ENCODE measurements around the gene AUTS2.

The AUTS2 gene

GRCh38 chr7:70557338-70557737, 959.1 kb downstream of the AUTS2 start:
- no peak for DNase-seq (ENCODE audit: low spot score)

- DNase-seq (ENCODE audit: low spot score): no peak
These were observed 961.5 kb downstream of the AUTS2 start for GRCh38 chr7:70559815-70560214.

- DNase-seq (ENCODE audit: low spot score): no peak
These were observed 965.7 kb downstream of the AUTS2 start for GRCh38 chr7:70563960-70564359.

GRCh38 chr7:70565721-70566370, 967.6 kb downstream of the AUTS2 start:
- DNase-seq (ENCODE audit: low spot score): no peak

- DNase-seq (ENCODE audit: low spot score): no peak
These were observed 968.4 kb downstream of the AUTS2 start for GRCh38 chr7:70566671-70567070.

- DNase-seq (ENCODE audit: low spot score): no peak
These were observed 970.5 kb downstream of the AUTS2 start for GRCh38 chr7:70568674-70569334.

GRCh38 chr7:70569335-70569819, 971.1 kb downstream of the AUTS2 start:
- no peak for DNase-seq (ENCODE audit: low spot score)

GRCh38 chr7:70570029-70570428, 971.8 kb downstream of the AUTS2 start:
- no peak for DNase-seq (ENCODE audit: low spot score)

- no peak for DNase-seq (ENCODE audit: low spot score)
These were observed 972.7 kb downstream of the AUTS2 start for GRCh38 chr7:70570961-70571360.

GRCh38 chr7:70571403-70571934, 973.2 kb downstream of the AUTS2 start:
- DNase-seq (ENCODE audit: low spot score): no peak

GRCh38 chr7:70571961-70572360, 973.7 kb downstream of the AUTS2 start:
- DNase-seq (ENCODE audit: low spot score): no peak

- no peak for DNase-seq (ENCODE audit: low spot score)
These were observed 974.3 kb downstream of the AUTS2 start for GRCh38 chr7:70572571-70572970.

GRCh38 chr7:70573071-70573661, 974.9 kb downstream of the AUTS2 start:
- DNase-seq (ENCODE audit: low spot score): no peak

GRCh38 chr7:70573696-70574095, 975.4 kb downstream of the AUTS2 start:
- DNase-seq (ENCODE audit: low spot score): no peak

GRCh38 chr7:70574314-70574834, 976.1 kb downstream of the AUTS2 start:
- DNase-seq (ENCODE audit: low spot score): no peak

- DNase-seq (ENCODE audit: low spot score): no peak
These were observed 976.9 kb downstream of the AUTS2 start for GRCh38 chr7:70574970-70575799.

GRCh38 chr7:70577078-70577477, 978.8 kb downstream of the AUTS2 start:
- DNase-seq (ENCODE audit: low spot score): no peak

GRCh38 chr7:70578131-70578530, 979.9 kb downstream of the AUTS2 start:
- DNase-seq (ENCODE audit: low spot score): no peak

GRCh38 chr7:70579397-70580097, 981.3 kb downstream of the AUTS2 start:
- no peak for DNase-seq (ENCODE audit: low spot score)

GRCh38 chr7:70580161-70580560, 981.9 kb downstream of the AUTS2 start:
- DNase-seq (ENCODE audit: low spot score): no peak
